PFSK-1 (cell line): ENCODE data around the gene PNPLA4.

ENCODE experiments used
- FOXP2 ChIP-seq: optimal IDR thresholded peaks from 2 replicates; pipeline ENCODE3; 2011; ENCODE audit warnings: borderline replicate concordance, control low read depth, inconsistent platforms; ENCODE audit not compliant: insufficient read depth; ENCODE audit errors: extremely low read length, extremely low read depth
- POLR2AphosphoS5 ChIP-seq: IDR thresholded peaks from 2 replicates; pipeline ENCODE4 v1.6.1; 2012; ENCODE audit warnings: low read depth, mild to moderate bottlenecking, control low read depth, low read length, moderate library complexity
- REST ChIP-seq, 2 experiments: IDR thresholded peaks; 2 replicates each; pipeline versions ENCODE4 v1.6.1 to v1.8.0; 2011 to 2012; ENCODE audit warnings: low read depth in 2 of 2, low read length in 2 of 2, control low read depth in 1 of 2, inconsistent platforms in 1 of 2, mild to moderate bottlenecking in 1 of 2, moderate library complexity in 1 of 2; ENCODE audit not compliant: insufficient read depth in 1 of 2
- SIN3A ChIP-seq: IDR thresholded peaks from 2 replicates; pipeline ENCODE4 v1.6.1; 2012; ENCODE audit warnings: mild to moderate bottlenecking, low read length, moderate library complexity, borderline replicate concordance; ENCODE audit not compliant: insufficient read depth
- TAF1 ChIP-seq: IDR thresholded peaks from 2 replicates; pipeline ENCODE4 v1.6.1; 2012; ENCODE audit warnings: low read length, control low read depth, borderline replicate concordance; ENCODE audit not compliant: insufficient read depth

The PNPLA4 gene

GRCh38 chrX:7876957-7877356 lies 50.3 kb downstream of the PNPLA4 start:
- no peak for TF ChIP-seq REST (IDR thresholded peaks at IDR 0.05; ENCODE audit: insufficient read depth in 1 of 2, low read depth in 2 of 2, low read length in 2 of 2)
- no peak for TF ChIP-seq FOXP2
- no peak for TF ChIP-seq TAF1
- TF ChIP-seq POLR2AphosphoS5: no peak
- TF ChIP-seq SIN3A: no peak

GRCh38 chrX:7872042-7872441 lies 55.2 kb downstream of the PNPLA4 start:
- no peak for TF ChIP-seq SIN3A
- no peak for TF ChIP-seq REST (IDR thresholded peaks at IDR 0.05; ENCODE audit: insufficient read depth in 1 of 2, low read depth in 2 of 2, low read length in 2 of 2)
- no peak for TF ChIP-seq FOXP2
- TF ChIP-seq TAF1: no peak

GRCh38 chrX:7852166-7852565 lies 75.0 kb downstream of the PNPLA4 start:
- TF ChIP-seq SIN3A: no peak
- TF ChIP-seq FOXP2: no peak
- TF ChIP-seq TAF1: no peak
- TF ChIP-seq REST (IDR thresholded peaks at IDR 0.05; ENCODE audit: insufficient read depth in 1 of 2, low read depth in 2 of 2, low read length in 2 of 2): no peak
- TF ChIP-seq POLR2AphosphoS5: no peak
